Lower leg skin (tissue), 3 donors: ENCODE data around the gene HAPLN1.

Experiments
- POLR2A ChIP-seq, 2 donors: fragments of 450-650 bp; IDR thresholded peaks; one replicate each; pipeline ENCODE4 v1.6.1; 2016 to 2017; ENCODE audit warnings: antibody characterized with exemption in 2 of 2, mild to moderate bottlenecking in 1 of 2, moderate library complexity in 1 of 2
- TF ChIP-seq, protein P1 (sequence below), 3 donors: fragments of 450-650 bp; IDR thresholded peaks; one replicate each; pipeline ENCODE4 v1.5.1; 2016; ENCODE audit warnings: antibody characterized with exemption in 3 of 3, mild to moderate bottlenecking in 3 of 3, moderate library complexity in 2 of 3

DNA sequence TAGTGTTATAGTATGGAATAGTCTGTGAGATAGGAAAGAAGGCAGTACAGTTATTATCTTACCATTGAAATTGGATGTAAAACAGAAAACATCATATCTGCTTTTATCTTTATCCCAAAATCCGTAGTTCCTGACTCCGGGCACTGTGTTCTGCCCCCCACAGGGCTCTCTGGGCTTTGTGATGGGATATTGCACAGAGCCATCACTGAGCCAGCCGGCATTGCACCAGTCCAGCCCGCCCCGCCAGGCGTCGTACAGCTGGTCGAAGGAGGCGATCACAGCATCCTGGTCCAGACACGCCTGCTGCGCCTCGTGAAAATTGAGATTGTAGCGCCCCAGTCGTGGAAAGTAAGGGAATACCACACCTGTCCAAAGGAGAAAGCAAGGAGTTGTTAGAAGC lies 76.4 kb downstream of the HAPLN1 start:
- TF ChIP-seq, protein P1, sequence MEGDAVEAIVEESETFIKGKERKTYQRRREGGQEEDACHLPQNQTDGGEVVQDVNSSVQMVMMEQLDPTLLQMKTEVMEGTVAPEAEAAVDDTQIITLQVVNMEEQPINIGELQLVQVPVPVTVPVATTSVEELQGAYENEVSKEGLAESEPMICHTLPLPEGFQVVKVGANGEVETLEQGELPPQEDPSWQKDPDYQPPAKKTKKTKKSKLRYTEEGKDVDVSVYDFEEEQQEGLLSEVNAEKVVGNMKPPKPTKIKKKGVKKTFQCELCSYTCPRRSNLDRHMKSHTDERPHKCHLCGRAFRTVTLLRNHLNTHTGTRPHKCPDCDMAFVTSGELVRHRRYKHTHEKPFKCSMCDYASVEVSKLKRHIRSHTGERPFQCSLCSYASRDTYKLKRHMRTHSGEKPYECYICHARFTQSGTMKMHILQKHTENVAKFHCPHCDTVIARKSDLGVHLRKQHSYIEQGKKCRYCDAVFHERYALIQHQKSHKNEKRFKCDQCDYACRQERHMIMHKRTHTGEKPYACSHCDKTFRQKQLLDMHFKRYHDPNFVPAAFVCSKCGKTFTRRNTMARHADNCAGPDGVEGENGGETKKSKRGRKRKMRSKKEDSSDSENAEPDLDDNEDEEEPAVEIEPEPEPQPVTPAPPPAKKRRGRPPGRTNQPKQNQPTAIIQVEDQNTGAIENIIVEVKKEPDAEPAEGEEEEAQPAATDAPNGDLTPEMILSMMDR (IDR thresholded peaks at IDR 0.05): no peak
- TF ChIP-seq POLR2A (IDR thresholded peaks at IDR 0.05): no peak
